NCI-H2196 (cell line): ENCODE measurements around the gene NFAM1.

ENCODE experiments used
- DNase-seq: peaks from one replicate; lab custom pipeline; 2025; ENCODE audit not compliant: unreplicated experiment; lab: John Stamatoyannopoulos, UW

Gene NFAM1

GRCh38 chr22:42337356-42337755, 94.8 kb downstream of the NFAM1 start:
- no peak for DNase-seq

DNA sequence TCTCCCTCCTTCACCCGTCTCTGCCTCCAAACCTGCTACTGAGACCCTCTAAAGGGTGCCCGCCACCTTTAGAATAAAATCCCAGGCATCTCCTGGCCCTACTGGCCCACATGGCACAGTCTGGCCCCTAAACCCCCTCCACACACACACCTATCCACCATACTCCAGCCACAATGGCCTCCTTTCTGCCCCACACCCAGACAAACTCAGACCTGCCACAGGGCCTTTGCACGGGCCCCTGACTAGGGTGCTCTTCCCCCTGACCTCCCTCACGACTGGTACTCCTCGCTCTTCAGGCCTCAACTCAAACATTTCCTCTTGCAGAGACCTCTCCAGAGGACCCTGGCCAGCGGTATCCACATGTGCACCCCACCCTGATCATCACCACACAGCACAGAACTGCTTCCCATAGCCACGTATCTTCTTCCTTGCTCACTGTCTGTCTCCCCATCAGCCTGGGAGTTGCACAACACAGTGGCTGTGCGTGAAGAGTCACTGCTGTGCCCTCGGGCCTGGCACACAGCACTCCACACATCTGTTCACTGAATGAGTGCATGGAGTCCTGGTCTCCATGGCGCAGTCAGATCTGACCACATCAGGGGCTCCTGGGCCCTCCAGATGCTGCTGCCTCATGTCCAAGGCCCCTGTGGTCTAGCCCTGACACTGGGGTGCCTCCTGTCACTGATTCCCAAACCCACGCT, 95.5 kb downstream of the NFAM1 start:
- no peak for DNase-seq

DNA sequence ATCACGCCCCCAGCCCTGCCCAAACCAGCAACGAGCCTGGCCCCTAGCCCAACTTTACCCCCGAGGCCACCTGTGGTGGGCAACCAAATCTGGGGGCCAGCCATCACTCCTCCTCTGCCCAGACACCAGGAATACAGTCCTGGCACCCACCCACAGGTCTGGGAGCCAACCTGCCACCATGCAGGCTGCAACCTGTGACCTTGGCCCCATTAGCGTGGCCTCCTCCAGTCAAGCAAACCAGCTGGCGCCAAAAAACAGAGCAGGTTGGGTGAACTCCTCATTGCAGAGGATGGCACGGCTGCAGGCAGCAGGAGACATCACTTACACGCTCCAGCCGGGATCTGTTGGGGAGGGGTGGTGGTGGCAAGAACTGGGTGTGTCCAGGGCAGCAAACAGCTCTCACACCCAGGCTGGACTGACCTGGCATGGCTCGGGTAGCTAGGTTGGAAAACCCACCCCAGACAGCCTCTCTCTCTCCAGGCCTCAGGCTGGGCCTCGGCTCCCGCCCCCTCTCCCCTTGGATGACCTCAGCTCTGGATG, 96.3 kb downstream of the NFAM1 start:
- peak; percentile 30 for DNase-seq

DNA sequence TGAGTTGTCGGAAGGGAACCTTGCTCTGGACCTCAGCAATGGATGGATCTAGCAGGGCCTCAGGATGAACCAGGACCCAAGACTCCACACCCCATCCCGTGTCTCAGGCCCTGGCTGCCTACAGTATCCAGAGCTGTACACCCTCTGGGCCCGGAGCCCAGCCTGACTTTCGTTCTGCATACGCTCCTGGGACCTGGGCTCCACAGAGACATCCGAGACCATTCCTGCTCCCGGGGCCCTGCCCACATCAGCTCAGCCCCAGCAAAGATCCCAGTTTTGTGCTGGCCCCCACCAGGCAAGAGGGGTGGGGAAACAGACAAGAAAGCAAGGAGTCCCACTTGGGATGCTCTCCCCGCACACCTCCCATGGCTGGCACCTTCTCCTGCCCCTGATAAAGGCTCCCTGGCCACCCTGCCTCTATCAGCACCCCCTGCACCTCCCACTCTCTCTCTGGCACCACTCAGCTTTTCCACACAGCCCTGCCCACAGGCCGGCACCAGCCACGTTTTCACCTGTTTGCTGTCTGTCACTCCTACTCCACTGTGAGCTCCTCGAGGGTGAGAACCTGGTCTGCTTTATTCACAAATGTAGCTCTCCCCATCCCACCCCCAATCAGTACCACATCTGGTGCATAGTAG, 97.2 kb downstream of the NFAM1 start:
- no peak for DNase-seq

- no peak for DNase-seq
These were observed 98.7 kb downstream of the NFAM1 start for GRCh38 chr22:42333544-42333943.

- DNase-seq: no peak
These were observed 100.1 kb downstream of the NFAM1 start for GRCh38 chr22:42332089-42332488.

GRCh38 chr22:42331014-42331413, 101.2 kb downstream of the NFAM1 start:
- DNase-seq: no peak
